Endothelial cell (in vitro differentiated cells): ENCODE measurements around the gene IL6. TPM values are rescaled to one million over a fixed set of nuclear protein-coding genes. Genes with fewer than 3 reads are reported as not detected.

Experiments
- DNase-seq: peaks from one replicate; pipeline ENCODE4 v3.0.0; 2021; ENCODE audit warnings: low spot score
- H3K27ac Mint-ChIP-seq: one replicate; pipeline ENCODE4 v1.8.0; 2021; ENCODE audit warnings: mixed read lengths, inconsistent platforms; ENCODE audit not compliant: unreplicated experiment
- H3K27me3 Mint-ChIP-seq: one replicate; pipeline ENCODE4 v1.8.0; 2021; ENCODE audit warnings: mild to moderate bottlenecking, moderate library complexity, mixed read lengths, inconsistent platforms; ENCODE audit not compliant: unreplicated experiment
- H3K36me3 Mint-ChIP-seq: one replicate; pipeline ENCODE4 v1.8.0; 2021; ENCODE audit warnings: mild to moderate bottlenecking, low read depth, mixed read lengths, inconsistent platforms; ENCODE audit not compliant: unreplicated experiment
- H3K4me1 Mint-ChIP-seq: one replicate; pipeline ENCODE4 v1.8.0; 2021; ENCODE audit warnings: mild to moderate bottlenecking, mixed read lengths, inconsistent platforms; ENCODE audit not compliant: unreplicated experiment
- H3K4me3 Mint-ChIP-seq: one replicate; pipeline ENCODE4 v1.8.0; 2021; ENCODE audit warnings: mild to moderate bottlenecking, mixed read lengths, inconsistent platforms; ENCODE audit not compliant: unreplicated experiment
- H3K9me3 Mint-ChIP-seq: one replicate; pipeline ENCODE4 v1.8.0; 2021; ENCODE audit warnings: mixed read lengths, inconsistent platforms; ENCODE audit not compliant: unreplicated experiment
- total RNA-seq: library from RNA; stranded (reverse); fragmentation: NEBNext Ultra II Directional; extraction: Animal tissue kit (Norgen Biotek cat#: 25700); gene quantifications from one replicate; pipeline ENCODE4 v1.2.1, GENCODE V29; 2021; ENCODE audit not compliant: unreplicated experiment
- TF ChIP-seq, protein P1 (sequence below): fragments of 200-600 bp; sonication (generic); IDR thresholded peaks from one replicate; pipeline ENCODE4 v1.5.0; 2021; ENCODE audit warnings: antibody characterized with exemption; ENCODE audit not compliant: unreplicated experiment

Gene IL6
- total RNA-seq, 1 donor from 2014 or later = not detected

DNA sequence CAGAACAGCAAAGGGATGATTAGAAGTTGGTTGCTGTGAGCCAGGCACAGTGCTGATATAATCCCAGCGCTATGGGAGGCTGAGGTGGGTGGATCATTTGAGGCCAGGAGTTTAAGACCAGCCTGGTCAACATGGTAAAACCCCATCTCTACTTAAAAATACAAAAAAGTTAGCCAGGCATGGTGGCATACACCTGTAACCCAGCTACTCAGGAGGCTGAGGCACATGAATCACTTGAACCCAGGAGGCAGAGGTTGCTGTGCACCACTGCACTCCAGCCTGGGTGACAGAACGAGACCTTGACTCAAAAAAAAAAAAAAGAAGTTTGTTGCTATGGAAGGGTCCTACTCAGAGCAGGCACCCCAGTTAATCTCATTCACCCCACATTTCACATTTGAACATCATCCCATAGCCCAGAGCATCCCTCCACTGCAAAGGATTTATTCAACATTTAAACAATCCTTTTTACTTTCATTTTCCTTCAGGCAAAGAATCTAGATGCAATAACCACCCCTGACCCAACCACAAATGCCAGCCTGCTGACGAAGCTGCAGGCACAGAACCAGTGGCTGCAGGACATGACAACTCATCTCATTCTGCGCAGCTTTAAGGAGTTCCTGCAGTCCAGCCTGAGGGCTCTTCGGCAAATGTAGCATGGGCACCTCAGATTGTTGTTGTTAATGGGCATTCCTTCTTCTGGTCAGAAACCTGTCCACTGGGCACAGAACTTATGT is 4.1 kb downstream of the IL6 start:
- H3K27ac Mint-ChIP-seq = no peak overlapping the region
- H3K4me1 Mint-ChIP-seq = peaks cover 4% of the 10 kb centered on the region
- H3K4me3 Mint-ChIP-seq = no peak overlapping the region
- no peaks in the 10 kb centered on the region for H3K27me3 Mint-ChIP-seq
- TF ChIP-seq, protein P1, sequence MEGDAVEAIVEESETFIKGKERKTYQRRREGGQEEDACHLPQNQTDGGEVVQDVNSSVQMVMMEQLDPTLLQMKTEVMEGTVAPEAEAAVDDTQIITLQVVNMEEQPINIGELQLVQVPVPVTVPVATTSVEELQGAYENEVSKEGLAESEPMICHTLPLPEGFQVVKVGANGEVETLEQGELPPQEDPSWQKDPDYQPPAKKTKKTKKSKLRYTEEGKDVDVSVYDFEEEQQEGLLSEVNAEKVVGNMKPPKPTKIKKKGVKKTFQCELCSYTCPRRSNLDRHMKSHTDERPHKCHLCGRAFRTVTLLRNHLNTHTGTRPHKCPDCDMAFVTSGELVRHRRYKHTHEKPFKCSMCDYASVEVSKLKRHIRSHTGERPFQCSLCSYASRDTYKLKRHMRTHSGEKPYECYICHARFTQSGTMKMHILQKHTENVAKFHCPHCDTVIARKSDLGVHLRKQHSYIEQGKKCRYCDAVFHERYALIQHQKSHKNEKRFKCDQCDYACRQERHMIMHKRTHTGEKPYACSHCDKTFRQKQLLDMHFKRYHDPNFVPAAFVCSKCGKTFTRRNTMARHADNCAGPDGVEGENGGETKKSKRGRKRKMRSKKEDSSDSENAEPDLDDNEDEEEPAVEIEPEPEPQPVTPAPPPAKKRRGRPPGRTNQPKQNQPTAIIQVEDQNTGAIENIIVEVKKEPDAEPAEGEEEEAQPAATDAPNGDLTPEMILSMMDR = no peak
- no peaks in the 10 kb centered on the region for H3K9me3 Mint-ChIP-seq
- DNase-seq = no peak
- H3K36me3 Mint-ChIP-seq = no peaks in the 10 kb centered on the region

DNA sequence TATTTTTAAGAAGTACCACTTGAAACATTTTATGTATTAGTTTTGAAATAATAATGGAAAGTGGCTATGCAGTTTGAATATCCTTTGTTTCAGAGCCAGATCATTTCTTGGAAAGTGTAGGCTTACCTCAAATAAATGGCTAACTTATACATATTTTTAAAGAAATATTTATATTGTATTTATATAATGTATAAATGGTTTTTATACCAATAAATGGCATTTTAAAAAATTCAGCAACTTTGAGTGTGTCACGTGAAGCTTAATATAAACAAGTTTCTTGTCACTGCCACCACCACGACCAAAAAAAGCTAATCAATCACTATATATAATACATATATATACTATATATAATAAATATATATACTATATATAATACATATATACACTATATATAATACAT is 4.8 kb downstream of the IL6 start:
- H3K27ac Mint-ChIP-seq = no peak overlapping the region
- no peak overlapping the region for H3K4me3 Mint-ChIP-seq
- H3K27me3 Mint-ChIP-seq = no peaks in the 10 kb centered on the region
- DNase-seq = no peak
- no peaks in the 10 kb centered on the region for H3K36me3 Mint-ChIP-seq
- no peaks in the 10 kb centered on the region for H3K9me3 Mint-ChIP-seq
- TF ChIP-seq, protein P1 = no peak
- peaks cover 3% of the 10 kb centered on the region for H3K4me1 Mint-ChIP-seq

DNA sequence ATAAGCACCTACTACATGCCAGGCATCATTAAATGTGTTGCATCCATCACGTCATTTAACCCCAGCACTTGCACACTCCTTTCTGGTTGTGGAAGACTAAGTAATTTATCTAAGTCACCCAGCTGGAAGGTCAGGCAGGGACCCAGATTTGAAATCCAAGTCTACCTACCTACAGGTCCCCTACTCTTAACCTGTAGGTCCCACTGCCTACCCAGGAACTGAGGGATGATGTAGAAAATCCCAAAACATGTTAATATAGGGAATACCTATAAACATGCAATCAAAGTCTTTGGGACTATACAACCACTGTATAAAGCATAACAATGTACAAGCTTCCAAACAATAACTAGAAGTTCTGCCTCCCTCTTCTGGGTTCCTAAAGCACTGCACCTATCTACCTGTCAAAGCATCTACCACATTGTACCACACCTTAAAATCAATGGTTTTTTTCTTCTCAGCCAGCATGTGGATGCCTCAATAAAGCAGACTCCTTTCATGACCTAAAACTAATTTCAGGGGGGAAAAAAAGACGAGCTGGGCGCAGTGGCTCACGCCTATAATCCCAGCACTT is 5.6 kb downstream of the IL6 start:
- Mint-ChIP-seq H3K4me1 (no peaks in the 10 kb centered on the region), H3K27ac (no peak overlapping the region), H3K36me3 (no peaks in the 10 kb centered on the region)

DNA sequence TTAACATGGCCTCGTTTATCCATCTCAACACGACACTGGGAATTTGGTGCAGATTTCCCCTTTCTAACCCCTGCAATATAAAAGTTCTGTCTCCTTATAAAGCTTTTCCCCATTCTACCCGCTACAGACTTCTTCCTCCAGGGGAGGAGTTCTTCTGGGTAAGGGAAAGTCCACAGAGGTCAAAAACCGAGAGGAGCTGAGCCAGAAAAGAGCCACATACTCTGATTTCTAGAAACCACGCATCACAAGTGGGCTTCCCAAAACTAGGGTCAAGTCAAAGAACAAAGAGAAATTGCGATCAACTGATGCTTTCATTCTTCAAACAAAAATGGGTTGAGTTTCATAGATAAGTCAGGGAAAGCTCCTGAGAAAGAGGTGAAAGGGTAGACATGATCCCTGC is 6.8 kb downstream of the IL6 start:
- Mint-ChIP-seq H3K36me3 (no peaks in the 10 kb centered on the region), H3K4me1 (no peaks in the 10 kb centered on the region), H3K9me3 (no peaks in the 10 kb centered on the region), H3K4me3 (no peak overlapping the region), H3K27ac (no peak overlapping the region), H3K27me3 (no peaks in the 10 kb centered on the region)
- DNase-seq = no peak
- TF ChIP-seq, protein P1 = no peak

More for the DNA sequence above, 5.6 kb downstream of the IL6 start:
- H3K9me3 Mint-ChIP-seq = no peaks in the 10 kb centered on the region
- no peak for DNase-seq
- TF ChIP-seq, protein P1 = no peak
- no peak overlapping the region for H3K4me3 Mint-ChIP-seq
- no peaks in the 10 kb centered on the region for H3K27me3 Mint-ChIP-seq

DNA sequence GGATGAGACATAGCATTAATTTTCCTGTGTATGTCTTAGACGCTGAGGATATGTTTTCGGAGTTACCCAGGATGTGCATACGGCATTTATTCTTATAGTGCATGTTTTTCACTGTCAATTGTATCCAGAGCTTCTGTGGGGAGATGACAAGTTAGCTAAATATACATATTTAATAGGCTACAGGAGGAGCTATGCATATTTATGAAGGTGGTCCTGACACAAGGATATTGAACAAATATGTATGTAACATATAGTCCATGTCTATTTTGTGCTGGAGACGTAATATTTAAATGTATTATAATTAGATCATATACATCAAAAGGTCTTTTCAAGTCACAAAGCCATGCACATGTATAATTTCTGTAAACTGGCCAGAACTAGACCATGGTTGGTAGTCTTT is 16.0 kb downstream of the IL6 start:
- Mint-ChIP-seq H3K9me3 (no peaks in the 10 kb centered on the region), H3K4me3 (no peak overlapping the region), H3K36me3 (no peaks in the 10 kb centered on the region), H3K4me1 (no peaks in the 10 kb centered on the region), H3K27ac (no peak overlapping the region), H3K27me3 (no peaks in the 10 kb centered on the region)
- no peak for DNase-seq
- TF ChIP-seq, protein P1 = no peak
